Astrocyte of the spinal cord (primary cell): ENCODE data around the gene NWD2.

Experiments
- DNase-seq: peaks from one replicate; pipeline ENCODE4 v3.0.0; 2011; ENCODE audit warnings: low read depth, low spot score
- H3K4me3 ChIP-seq: 2 replicates; pipeline ENCODE4 v1.5.1; 2011; ENCODE audit warnings: low read depth, mild to moderate bottlenecking, low read length, moderate library complexity
- CTCF ChIP-seq: IDR thresholded peaks from 2 replicates; pipeline ENCODE4 v1.5.1; 2012; ENCODE audit warnings: low read depth, mild to moderate bottlenecking, low read length, inconsistent platforms
- in situ Hi-C: cut with HindIII; loops from 2 replicates; pipeline ENCODE4 v1.10.0; 2017; ENCODE audit warnings: low sequenced_read_pairs

Gene NWD2

GRCh38 chr4:37455301-37456131 is 211.0 kb downstream of the NWD2 start:
- no peak overlapping the region for H3K4me3 ChIP-seq
- in situ Hi-C loops, result no loop called here
- DNase-seq, result no peak
- no peak for TF ChIP-seq CTCF

- in situ Hi-C loops, result no loop called here
- no peak for TF ChIP-seq CTCF
- DNase-seq, result no peak
- no peak overlapping the region for H3K4me3 ChIP-seq
Measured at GRCh38 chr4:37461801-37462200, 217.3 kb downstream of the NWD2 start.

- in situ Hi-C loops, result no loop called here
- no peak for TF ChIP-seq CTCF
- DNase-seq, result no peak
- H3K4me3 ChIP-seq, result no peak overlapping the region
Measured at GRCh38 chr4:37463033-37463856, 218.7 kb downstream of the NWD2 start.

- in situ Hi-C loops, result no loop called here
- no peak for TF ChIP-seq CTCF
- no peak overlapping the region for H3K4me3 ChIP-seq
- DNase-seq, result no peak
Measured at GRCh38 chr4:37464373-37465128, 220.0 kb downstream of the NWD2 start.

- no peak for DNase-seq
- H3K4me3 ChIP-seq, result no peak overlapping the region
- in situ Hi-C loops, result no loop called here
- no peak for TF ChIP-seq CTCF
Measured at GRCh38 chr4:37465296-37465695, 220.8 kb downstream of the NWD2 start.

GRCh38 chr4:37465845-37466244 is 221.3 kb downstream of the NWD2 start:
- no peak for DNase-seq
- in situ Hi-C loops, result no loop called here
- H3K4me3 ChIP-seq, result no peak overlapping the region
- no peak for TF ChIP-seq CTCF
